ENCODE data around the gene SCT. TPM values are rescaled to one million over a fixed set of nuclear protein-coding genes. Genes with fewer than 3 reads are reported as not detected.

SCT gene
- total and polyA plus RNA-seq, 2 donors (not counting 3 experiments of a cell fraction or from before 2014, with no cell fraction given) = not detected

DNA sequence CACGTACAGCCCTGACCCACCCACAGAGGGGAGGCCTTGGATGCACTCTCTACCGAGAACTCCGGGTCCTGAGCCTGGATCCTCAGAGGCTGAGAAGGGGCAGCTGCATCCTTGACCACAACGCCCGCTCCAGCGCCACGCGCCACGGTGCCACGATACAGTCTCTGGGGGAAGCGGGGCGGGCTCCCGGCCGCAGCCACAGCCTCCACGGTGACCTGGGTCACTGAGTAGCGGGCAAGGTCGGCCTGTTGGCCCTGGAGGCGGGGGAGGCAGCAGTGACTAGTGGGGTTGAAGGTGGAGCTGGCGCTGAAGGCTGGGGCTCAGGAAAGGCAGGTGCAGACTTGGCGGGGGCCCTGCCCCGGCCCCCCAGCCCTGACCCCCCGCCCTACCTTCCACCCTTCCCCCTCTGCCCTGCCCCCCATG, 7.3 kb downstream of the SCT start:
- dilution Hi-C loops (cut with MboI; ENCODE audit: extremely low pct_ligation_motif_present, low sequenced_read_pairs) = no loop called here
- H3K9me1 ChIP-seq (replicated peaks; ENCODE audit: control insufficient read depth, extremely low read depth, insufficient read depth, low read length) = no peaks in the 10 kb centered on the region
- BruUV-seq (replicated peaks) = no TSS peak
- no peaks in the 10 kb centered on the region for H3K79me2 ChIP-seq (ENCODE audit: control insufficient read depth, insufficient read depth, low read length)
- FAIRE-seq = no peak
- H3K36me3 ChIP-seq (ENCODE audit: control insufficient read depth in 2 of 2, extremely low read depth in 1 of 2, insufficient read depth in 2 of 2, low read length in 2 of 2) = no peaks in the 10 kb centered on the region
- no peak overlapping the region for H3K27ac ChIP-seq (ENCODE audit: insufficient read depth, low read depth, low read length)
- ChIA-PET CTCF (no interaction called here), POLR2A (no interaction called here)
- intact Hi-C loops (cut with micrococcal nuclease) = no loop called here
- no peak for TF ChIP-seq POLR2AphosphoS5 (IDR thresholded peaks at IDR 0.05; ENCODE audit: insufficient read depth, low read depth, low read length)
- TF ChIP-seq, protein P1, sequence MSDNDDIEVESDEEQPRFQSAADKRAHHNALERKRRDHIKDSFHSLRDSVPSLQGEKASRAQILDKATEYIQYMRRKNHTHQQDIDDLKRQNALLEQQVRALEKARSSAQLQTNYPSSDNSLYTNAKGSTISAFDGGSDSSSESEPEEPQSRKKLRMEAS (IDR thresholded peaks at IDR 0.05; ENCODE audit: insufficient read depth, insufficient read length) = no peak
- TF ChIP-seq MYC (IDR thresholded peaks at IDR 0.05; ENCODE audit: low read depth, low read length) = no peak
- TF ChIP-seq JUN (IDR thresholded peaks at IDR 0.05; ENCODE audit: borderline replicate concordance, insufficient read depth, insufficient read length, low read depth) = no peak
- TF ChIP-seq GATA2 (IDR thresholded peaks at IDR 0.05; ENCODE audit: insufficient read depth, insufficient read length, low read depth, low read length) = no peak
- TF ChIP-seq FOS (IDR thresholded peaks at IDR 0.05; ENCODE audit: borderline replicate concordance, insufficient read depth, low read length) = no peak
- TF ChIP-seq, protein P2, sequence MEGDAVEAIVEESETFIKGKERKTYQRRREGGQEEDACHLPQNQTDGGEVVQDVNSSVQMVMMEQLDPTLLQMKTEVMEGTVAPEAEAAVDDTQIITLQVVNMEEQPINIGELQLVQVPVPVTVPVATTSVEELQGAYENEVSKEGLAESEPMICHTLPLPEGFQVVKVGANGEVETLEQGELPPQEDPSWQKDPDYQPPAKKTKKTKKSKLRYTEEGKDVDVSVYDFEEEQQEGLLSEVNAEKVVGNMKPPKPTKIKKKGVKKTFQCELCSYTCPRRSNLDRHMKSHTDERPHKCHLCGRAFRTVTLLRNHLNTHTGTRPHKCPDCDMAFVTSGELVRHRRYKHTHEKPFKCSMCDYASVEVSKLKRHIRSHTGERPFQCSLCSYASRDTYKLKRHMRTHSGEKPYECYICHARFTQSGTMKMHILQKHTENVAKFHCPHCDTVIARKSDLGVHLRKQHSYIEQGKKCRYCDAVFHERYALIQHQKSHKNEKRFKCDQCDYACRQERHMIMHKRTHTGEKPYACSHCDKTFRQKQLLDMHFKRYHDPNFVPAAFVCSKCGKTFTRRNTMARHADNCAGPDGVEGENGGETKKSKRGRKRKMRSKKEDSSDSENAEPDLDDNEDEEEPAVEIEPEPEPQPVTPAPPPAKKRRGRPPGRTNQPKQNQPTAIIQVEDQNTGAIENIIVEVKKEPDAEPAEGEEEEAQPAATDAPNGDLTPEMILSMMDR (IDR thresholded peaks at IDR 0.05; ENCODE audit: extremely low read depth in 1 of 2, insufficient read depth in 1 of 2, low read depth in 1 of 2, low read length in 2 of 2) = no peak
- no peak for TF ChIP-seq POLR2A (IDR thresholded peaks at IDR 0.05; ENCODE audit: low read depth, low read length)
- TF ChIP-seq EZH2 (IDR thresholded peaks at IDR 0.05; ENCODE audit: borderline replicate concordance, low read depth, low read length, severe bottlenecking) = no peak
- H3K27me3 ChIP-seq (ENCODE audit: control insufficient read depth in 2 of 2, insufficient read depth in 2 of 2, low read length in 2 of 2) = no peaks in the 10 kb centered on the region
- no peak for DNase-seq (ENCODE audit: low read depth, low spot score)
- H3K4me1 ChIP-seq (ENCODE audit: control insufficient read depth, extremely low read depth, insufficient read depth, low read length) = peaks cover 6% of the 10 kb centered on the region
- no peak overlapping the region for H3K4me2 ChIP-seq (ENCODE audit: insufficient read depth, low read length)
- H3K9me3 ChIP-seq (replicated peaks; ENCODE audit: control insufficient read depth, insufficient read depth, low read length) = no peaks in the 10 kb centered on the region
- no peak overlapping the region for H3K4me3 ChIP-seq (replicated peaks in 1 of 3; ENCODE audit: insufficient read depth in 1 of 3, low read depth in 1 of 3, low read length in 3 of 3)
- no peak overlapping the region for H3K9ac ChIP-seq (replicated peaks; ENCODE audit: extremely low read depth, insufficient read depth, low read length)
- no peak overlapping the region for H2AFZ ChIP-seq (ENCODE audit: low read depth, low read length)
- H4K20me1 ChIP-seq (replicated peaks; ENCODE audit: control insufficient read depth, extremely low read depth, insufficient read depth, low read length) = no peaks in the 10 kb centered on the region

Data from endothelial cell of umbilical vein (primary cell).